GM18502 (cell line): ENCODE data around the gene WWOX.

Source experiments
- ATAC-seq: cut with Tn5 transposase; IDR thresholded peaks from one replicate; pipeline ENCODE4 v1.9.1; 2021; ENCODE audit warnings: mild to moderate bottlenecking; ENCODE audit not compliant: unreplicated experiment, poor library complexity

Gene WWOX

DNA sequence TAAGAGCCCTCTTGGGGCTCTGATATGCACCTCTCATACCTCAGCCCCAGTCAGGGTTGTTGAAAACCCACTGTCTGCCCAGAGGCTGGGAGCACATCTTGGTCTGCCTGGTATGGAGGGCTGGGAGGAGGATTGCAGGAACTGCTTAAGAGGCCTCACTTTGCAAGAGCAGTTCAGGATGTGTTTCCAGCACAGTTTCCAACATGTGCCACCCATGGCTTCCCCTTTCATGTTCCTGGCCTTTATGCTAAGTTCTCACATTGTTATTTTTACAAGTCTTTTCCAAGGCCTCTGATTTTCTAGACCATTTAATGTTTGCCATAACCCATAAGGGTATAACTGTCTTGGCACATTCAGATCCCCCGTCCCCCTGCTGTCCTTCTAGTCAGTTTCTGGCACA is 155.4 kb downstream of the WWOX start:
- no peak for ATAC-seq

DNA sequence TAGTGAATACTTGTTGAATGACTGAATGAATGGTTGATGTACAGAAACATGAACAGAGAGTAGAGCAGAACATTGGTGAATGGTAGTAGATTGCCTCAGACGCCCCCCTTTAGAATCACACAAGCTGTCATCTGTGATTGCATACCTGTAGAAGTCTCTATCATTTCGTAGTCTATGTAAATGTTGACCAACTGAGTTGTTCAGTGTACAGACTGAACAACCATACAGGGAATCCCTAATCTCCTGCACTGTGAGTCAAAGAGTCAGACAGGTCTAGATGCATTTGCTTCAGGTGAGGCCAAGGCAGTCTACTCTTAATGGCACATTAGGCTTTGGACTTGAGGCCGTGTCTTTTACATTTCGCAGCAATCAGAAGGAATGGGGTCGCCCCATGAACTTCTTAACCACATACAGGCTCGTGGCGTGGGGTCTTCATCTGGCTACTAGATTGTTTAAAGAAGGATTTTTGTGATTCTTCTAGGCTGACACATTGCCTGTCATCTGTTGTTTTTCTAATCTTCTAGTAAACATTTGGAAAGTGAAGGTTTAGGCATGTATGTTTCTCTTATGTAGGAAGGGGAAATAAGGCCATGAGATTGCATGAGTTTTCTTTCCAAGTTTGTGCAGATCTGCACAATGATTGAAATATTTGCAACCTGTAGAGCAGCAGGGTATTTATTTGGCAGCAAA is 157.4 kb downstream of the WWOX start:
- ATAC-seq = no peak

DNA sequence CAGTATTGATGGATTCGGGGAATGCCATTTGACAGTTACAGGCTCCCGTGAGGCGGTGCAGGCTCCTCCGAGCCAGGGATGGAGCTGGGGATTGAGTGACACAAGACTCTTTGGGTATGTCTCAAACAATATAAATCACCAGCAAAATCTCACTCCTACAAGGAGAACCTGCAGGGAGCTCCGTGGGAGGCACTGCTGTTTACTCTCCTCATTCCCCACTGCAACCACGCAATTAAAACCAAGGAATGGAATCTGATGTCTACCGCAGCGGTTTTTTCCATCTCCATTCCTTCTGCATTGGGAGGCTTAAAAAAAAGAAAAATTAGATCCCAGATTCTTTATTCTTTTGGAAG is 157.9 kb downstream of the WWOX start:
- no peak for ATAC-seq

DNA sequence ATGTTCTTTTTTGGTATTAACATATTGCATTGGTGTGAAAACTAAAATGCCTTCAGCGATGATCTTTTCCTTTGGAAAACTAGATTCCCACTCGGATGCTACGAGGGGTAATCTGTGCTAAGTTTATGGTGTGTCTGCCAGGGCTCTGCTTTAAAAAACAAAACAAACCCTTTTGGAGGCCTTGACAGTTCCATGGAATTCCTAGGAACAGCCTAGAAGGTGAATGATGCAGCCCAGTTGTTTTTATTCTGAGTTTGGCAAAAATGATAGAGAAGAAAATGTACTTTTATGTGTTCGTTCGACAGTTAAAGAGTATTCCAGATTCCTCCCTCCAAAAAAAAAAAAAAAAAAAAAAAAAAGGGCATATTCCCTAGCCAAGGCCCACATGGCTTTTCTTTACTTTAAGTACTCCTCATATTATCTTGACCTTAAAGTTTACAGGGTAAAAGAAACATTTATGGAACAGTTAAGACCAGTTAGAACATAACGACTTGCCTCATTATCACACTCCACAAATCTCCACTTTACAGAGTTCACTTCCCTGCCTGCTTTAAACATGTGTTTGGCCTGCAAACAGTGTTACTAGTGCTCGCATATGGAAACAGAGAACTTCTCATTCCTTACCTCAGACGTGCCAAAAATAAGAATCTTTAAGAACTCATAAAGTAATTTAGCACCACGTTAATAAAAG is 159.1 kb downstream of the WWOX start:
- ATAC-seq = no peak

DNA sequence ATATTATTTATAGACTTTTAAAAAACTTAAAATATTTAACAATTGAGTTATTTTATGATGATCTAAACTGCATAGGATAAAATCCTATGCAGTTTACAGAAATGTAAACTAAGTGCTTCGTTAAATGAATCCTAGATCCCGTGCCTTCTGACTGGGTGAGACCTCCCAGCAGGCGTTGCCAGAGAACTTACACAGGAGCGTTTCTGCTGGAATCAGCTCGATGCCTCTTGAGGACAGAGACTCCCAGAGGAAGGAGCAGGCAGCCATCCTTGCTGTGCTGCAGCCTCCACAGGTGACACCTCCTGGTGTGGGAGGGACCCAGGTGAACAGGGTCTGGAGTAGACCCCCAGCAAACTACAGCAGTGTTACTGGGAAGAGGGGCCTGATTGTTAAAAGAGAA is 160.4 kb downstream of the WWOX start:
- ATAC-seq = no peak

DNA sequence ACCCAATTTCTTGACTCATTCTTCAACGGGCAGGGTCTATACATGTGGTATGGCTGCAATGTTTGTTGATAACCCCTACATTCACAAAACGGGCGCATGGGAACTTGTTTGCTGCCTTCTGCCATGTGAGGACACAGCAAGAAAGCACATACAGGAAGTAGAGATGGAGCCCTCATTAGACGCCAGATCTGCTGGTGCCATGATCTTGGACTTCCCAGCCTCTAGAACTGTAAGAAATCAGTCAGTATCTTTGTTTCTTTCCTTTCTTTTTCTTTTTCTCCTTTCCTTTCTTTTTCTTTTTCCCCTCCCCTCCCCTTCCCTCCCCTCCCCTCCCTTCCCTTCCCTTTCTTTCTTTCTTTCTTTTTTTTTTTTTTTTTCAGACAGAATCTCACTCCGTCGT is 165.2 kb downstream of the WWOX start:
- no peak for ATAC-seq

DNA sequence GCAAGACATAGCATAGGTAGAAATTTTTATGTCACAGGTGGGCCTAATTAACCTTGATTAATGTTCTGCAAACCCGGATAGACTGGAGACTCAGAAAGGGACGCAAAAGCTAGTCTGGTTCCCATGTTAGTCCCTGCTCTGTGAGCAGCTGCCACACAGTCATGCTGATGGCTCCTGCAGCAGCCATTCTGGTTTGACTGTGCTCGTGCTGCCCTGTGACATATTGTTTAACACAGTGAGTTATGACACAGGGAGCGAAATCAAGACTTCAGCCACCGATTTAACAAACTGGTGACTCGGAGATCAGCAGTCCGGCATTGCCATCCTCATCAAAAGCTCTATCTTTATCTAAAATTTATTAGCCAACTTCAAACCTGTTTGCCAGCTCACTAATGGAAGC is 169.8 kb downstream of the WWOX start:
- ATAC-seq = no peak

DNA sequence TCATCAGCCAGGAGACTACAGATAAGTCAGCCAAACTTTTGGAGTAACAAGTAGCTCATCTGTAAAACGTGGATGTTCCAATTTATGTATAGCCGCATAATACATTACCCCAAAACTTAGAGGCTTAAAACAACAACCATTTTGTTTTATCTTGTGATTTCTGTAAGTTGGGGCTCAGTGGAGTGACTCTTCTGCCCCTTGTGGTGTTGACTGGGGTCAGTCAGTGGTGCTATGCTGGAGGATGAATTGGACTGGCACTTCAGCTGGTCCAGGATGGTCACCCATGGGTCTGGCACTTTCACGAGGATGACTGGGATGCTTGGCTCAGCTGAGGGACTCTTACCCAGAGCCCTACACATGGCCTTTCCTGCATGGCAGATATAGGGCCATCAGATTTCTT is 172.5 kb downstream of the WWOX start:
- no peak for ATAC-seq

DNA sequence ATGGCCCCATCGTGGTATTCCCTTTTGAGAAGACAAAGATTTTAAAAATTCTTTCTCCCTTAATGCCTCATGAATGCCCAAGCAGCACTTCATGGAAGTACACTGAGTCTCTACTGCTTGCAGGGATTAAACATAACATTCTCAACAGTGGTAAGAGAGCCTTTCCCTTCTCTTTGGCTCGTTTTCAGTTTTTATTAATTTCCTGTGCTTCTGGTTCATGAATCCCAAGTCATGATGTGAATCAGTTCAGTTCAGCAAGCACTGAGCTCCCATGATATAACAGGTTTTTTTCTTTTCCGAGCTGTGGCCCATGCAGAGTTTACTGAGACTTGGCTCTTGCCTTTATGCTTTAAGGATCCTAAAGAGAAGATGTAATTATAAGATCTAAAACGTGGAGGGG is 175.3 kb downstream of the WWOX start:
- no peak for ATAC-seq

DNA sequence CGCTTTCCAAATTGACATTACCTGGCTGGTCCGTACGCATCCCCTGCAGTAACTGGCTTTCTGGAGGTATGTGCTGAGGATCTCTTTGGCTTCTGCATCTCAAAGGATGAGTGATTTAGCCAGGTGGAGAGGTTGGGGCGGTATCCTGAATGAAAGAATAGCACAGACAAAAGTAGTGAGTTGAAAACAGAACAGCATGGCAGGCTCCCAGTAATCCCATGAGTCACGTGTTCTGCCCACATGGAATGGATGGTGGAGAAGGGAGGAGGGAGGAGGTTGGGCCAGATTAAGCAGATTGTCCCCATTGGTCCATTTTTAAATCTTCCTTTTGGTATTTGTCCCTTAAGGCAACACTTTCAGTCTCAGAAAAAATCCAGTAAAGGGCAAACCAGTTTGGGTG is 176.0 kb downstream of the WWOX start:
- no peak for ATAC-seq

DNA sequence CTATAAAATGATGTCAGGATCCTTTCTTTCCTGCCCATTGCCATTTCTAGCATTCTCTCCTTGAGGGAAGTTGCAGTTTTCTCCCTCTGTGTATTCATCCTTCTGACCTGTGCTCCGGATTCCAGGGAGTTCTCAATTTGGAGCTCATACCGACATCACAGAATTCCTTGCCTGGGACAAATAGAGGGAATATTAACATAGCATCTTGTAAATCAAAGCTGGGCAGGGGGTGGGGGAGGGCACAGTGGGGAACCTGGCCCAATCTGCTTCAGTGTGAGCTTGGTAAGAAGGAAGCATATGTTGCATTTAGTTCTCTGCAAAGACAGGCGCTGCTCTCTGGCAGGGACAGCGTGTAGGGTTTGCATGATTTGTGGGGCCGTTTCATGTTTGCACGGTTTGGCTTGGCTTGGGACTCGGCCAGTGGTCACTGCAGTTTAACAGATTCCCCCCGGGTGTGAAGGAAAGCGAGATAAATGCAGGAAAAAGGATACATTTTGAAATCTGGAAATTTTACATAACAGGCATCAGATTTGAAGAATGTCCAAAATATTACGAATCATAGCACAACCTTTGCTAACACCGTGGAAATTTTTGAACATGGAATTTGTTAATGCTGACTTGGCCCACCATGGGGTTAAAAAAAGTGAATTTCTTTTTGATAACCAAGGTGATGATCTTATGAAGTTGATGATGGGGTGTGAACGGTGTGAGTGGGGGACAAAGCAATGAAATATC is 178.0 kb downstream of the WWOX start:
- no peak for ATAC-seq

DNA sequence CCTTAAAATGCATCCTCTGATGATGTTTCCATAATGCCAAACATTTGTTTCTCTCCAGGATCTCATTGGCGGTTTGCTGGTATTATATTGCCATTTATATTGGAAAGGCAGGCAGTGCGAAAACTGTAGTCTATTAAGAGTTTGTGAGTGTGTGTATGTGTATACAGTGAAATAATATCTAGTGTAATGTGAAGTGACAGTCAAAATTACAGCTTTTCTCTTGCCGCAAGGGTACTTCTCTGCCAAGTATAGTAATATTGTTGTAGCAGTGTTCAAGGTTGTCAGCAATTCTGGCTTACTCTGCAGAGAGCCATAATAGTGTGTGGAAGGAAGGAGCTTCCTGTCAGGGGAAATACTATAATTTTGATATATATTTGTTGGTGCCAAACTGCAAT is 178.6 kb downstream of the WWOX start:
- ATAC-seq = no peak

DNA sequence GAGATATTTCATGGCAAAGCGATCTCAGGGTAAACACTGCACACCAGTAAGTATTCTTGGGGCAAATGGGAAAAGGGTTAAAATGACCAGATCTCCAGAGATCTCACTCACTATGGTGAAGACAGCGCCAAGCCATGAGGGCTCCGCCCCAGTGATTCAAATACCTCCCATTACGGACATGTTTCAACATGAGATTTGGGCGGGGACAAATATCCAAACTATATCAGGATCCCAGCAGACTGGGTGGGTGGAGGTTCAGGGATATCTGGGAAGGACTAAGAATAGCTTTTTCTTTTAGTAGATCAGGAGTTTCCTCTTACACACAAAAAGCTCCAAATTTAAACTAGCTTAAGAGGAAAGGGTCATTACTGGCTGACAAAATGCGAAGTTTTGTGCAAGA is 181.7 kb downstream of the WWOX start:
- ATAC-seq = no peak

DNA sequence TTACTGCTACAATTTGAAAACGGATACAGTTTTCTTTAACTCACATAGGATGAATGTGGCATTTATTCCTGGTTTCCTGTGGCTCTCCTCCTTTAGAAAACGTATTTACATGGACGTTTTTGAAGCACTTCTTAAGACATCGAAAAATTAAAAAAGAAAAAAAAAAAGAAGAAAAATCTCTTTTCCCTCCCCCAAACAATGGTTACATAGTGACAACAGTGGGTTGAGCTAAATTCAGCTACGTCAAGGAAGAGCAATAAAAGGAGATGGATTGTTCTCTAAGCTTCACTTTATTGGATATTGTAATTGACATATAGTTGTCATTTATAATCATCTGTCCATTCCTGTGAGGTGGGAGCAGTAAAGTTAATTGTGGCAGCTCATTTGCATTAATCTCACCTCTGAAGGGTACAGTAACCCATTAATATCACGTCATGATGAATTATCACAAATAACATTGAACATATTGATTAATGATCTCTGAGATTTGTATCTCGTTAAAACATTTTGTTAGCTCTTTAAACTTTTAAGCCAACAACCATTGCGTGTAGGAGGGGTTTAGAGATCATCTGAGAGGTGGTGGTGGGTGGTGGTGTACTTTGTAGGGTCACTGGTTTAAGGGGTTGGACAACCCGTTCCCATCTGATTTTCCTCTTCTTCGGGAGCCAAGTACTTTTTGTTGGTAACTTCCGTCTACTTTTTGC is 184.2 kb downstream of the WWOX start:
- ATAC-seq = no peak

DNA sequence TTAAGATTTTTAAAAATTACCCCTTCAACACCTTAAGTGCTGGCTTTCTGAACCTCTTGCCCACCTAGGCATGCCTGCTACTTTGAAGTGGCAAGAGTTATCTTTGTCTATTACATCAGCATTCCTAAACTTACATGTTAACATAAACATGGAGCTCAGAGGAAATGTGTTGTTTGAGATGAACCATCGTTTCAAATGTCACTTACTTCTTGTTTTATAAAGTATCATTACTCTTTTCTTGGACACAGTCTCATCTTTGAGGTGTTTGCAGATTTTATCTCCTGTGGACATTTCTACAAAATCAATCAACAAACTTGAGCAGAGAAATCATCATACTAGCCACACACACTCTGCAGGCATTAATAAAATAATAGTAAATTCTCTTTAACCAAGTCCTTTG is 184.9 kb downstream of the WWOX start:
- no peak for ATAC-seq

DNA sequence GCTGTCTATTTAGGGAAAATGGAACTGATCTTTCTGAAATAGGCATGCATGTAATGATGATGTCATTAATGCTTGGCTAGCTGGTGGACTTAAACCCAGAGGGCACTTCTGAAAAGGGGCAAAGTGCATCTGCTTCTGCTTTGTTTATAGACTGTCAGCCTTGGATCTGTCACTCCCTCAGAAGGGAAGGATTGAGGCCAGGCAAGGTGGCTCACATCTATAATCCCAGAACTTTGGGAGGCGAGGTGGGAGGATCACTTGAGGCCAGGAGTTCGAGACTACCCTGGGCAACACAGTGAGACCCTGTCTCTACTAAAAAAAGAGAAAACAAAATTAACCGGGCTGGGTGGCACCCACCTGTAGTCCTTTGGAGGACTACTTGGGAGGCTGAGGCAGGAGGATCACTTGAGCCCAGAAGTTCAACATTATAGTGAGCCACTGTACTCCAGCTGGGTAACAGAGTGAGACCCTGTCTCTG is 185.5 kb downstream of the WWOX start:
- no peak for ATAC-seq

DNA sequence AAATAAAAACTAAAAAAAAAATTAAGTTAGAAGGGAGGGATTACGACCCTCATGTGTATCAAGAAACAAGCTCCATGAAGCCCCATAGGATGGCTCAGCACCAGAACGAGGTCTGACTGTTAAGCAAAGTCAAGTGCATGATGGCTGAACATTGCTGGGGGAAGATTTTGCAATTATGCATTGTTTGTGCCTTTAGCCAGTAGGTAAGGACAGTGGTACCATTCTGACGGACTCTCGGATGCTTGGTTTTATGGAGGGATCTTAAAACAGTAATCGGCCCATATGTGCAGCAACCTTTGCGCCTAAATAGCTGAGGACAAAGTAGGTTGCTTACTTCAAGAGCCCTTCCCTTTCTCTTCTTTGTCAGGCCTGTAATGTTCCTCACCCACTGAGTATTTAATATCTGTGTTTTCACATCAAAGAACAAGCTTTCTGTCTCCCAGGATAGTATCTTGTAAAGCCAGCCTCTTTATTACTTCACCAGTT is 186.0 kb downstream of the WWOX start:
- no peak for ATAC-seq

DNA sequence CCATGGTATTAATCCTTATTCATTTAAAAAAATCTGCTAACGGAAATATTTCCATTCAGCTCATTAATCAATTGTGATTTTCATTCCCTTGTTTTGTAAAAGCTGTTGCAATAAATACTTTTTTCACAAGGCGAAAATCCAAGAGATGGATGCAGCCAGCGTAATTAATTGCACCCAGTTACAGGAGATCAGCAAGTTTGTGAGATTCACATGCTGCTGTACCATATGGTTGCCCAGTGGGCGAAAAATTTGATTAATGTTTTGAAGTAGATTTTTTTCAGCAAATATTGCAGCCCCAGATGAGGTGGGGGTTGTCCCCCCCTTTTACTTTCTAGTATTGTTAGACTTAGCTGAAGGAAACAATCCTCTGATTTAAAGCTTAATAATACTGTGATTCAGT is 186.6 kb downstream of the WWOX start:
- no peak for ATAC-seq

DNA sequence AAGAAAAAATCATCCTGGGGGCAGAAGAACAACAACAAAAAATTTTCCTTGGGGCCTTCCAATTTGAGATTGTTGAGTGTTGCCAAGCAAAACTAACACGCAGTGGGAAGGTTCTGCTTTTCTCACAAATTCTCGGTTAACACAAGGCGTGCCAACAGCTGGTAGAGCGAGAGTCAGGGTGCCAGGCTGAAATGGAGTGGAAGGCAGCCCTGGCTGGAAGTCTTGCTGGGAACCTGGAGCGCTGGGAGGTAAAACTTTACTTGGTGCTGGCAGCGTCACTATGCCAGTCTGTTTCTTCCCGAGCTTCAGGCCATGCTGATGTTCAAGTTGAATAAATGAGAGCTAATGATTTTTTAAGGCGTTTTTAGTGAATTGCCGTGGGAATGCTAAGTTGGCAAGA is 189.4 kb downstream of the WWOX start:
- ATAC-seq = no peak

DNA sequence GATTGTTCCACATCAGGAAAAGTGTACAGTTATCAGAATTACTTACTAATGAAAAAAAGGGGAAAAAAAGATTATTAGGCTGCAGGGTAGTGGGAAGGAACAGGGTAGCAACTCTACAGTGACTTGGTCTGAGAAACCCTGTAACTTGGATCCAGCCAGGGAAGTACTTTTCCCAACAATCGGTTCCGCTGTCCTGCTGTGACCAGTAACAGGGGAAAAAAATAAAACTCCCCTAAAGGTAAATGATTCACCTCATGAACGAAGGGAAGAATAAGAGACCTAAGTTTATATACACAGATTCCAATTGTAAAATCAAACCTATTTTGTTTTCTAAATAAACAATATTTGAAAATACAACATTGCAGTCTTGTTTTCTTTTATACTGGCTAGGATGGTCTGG is 189.9 kb downstream of the WWOX start:
- ATAC-seq = no peak

DNA sequence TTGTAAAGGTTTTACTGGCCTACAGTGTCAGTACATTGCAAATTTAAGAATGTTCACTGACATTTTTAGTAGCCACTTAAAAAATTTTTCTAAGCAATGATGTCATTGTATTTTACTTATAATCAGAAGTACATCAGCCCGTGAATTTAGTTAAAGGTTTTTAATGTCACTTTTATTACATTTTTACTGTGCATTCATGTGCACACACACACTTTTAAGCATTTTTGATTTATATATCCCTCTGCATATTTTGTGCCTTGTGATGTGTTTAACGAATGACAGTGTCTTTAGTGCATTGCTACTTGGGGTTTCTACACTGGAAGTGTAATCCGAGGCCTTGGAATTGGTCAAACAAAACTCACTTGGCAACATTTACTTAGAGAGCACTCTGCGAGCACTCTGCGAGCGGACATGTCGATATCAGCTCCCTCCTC is 190.4 kb downstream of the WWOX start:
- no peak for ATAC-seq
